Fibroblast of skin of scalp (primary cell): ENCODE results near the gene CNTN6.
"Not testable (repeated sequence)": the region's sequence is repeated elsewhere in the genome, so short reads cannot be mapped to it uniquely, and the experiment has no call there.

Experiments used
- DNase-seq: peaks from one replicate; pipeline ENCODE4 v3.0.0-alpha.2; 2013

Gene CNTN6

DNA sequence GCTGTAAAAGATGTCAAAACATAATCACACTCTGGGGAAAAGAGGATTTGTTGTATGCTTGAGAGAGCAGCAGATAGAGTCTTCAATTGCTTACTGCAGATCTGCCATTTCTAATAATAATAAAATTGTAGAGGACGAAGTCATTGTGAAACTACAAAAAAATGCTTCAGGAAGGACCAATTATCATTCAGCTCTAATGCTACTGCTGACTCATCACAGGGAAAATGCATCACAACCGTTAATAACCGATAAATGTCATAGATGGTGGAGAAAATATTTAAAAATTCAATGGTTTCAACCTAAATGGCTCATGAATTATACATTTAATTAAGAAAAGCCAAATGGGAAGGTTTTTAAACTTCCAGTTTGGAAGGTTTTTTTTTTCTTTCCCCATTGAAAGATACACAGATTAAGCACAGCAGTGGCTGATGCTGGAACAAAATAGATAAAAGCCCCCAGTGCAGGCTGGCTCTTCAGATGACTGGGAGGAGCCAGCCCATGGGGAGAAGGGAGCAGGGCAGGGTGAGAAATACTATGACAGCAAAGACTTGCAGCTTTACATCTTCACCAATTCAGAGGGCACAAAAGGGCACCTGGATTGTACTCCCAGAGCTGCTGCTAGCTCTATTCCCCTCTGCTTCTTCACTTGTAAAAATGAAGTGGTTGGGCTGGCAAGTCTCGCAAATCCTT is 196.1 kb downstream of the CNTN6 start:
- DNase-seq: no peak

DNA sequence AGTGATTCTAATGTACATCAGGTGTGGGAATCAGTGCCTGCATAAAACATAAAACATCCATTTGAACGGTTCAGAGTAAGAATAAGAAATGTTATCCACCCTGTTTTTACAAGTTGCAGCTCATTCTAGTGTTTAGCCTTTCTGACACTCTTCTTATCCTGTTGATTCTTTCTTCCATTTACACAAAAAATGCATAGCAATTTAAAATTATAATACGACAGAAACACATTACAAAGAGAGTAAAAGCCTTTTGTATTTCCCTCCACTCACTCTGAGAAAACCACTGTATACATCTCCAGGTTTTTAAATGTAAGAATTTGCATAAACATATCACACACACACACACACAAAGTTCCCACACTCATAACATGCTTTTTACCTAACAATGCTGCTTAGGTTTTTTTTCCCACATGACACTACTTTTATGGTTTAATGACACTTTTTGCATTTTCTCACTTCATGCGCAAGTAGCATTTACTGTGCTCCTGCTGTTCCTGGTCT is 199.8 kb downstream of the CNTN6 start:
- no peak for DNase-seq

DNA sequence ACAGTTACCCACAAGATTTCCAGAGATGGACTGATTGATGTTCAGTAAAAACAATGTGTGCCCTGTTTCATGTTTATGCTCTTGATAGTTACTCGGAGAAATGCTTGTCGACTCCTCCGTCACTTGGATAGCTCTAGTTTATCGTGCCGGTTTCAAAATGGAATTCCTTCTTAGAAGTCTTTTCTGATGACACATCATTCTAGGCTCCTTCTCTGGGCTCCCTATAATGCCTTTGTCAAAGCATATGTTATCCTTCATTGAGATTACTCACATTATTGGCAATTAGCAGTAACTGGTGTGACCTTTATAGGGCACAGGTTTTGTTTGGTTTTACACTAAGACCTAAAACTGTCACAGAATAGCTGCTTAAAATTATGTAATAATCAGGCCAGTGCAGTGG is 201.8 kb downstream of the CNTN6 start:
- peak; percentile 11 for DNase-seq

DNA sequence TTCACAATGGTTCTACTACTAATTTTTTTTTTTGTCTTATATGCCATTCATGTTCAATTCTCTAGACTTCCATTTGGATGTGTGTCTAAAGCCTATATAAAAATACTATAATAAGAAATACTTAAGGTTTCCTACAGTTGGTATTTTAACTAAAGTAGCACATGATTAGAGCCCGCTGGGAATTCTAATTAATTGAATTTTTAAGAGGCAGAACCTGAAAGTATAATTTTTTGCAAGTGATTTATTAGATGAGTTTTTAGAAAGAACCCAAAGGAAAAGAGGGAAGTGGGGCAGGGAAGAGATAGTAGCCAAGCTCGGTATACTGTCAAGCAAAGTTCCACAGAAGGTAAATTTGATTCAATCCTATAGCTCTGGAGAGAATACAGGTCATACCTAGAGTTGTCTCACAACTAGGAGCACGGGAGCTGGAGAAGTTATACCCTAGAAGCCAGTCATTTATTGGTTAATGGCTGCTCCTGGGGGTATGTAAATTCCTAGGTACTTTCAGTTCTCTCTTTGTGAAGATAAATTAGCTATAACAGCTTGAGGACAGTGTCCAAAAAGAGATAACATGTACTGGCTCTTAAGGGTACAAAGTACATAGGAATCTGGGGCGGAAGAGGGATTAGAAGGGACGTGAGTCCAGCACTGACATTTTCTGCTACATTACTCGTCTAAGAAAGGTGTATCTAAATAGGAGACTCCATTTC is 225.6 kb downstream of the CNTN6 start:
- DNase-seq: no peak

DNA sequence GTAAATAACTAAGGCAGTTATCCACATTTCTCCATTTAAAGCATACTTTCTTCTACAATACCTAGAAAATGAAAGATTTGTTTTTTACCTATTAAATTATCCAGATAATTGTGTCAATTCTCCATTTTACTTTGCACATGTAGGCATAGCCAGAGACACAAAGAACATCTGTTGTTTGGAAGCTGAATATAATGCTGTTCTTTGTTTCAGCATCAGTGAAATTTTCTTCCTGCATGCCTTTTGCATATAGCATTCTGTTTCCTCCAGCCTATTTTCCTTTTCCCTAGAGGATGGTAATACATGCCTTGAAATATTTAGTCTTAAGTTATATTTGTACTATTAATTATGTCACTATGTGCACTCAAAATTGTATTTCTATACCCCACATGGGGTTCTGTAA is 233.7 kb downstream of the CNTN6 start:
- no peak for DNase-seq

DNA sequence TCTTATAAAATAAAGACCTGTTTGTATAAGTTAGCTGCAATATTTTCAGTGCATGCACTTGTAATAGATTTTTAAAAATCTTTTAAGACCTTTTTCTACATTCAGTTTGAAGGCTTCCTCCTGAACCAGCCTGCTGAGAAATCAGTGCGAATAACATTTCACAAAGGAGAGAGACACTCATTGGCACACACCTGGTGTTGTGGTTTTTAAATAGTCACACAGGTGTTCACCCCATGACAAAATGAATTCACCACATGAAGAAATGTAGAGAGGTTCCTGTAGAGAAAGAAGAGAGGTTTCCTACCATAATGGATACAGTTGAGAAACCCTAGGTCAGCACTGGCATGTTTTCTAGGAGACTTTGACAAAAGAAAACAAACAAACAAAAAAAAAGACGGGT is 237.3 kb downstream of the CNTN6 start:
- no peak for DNase-seq

DNA sequence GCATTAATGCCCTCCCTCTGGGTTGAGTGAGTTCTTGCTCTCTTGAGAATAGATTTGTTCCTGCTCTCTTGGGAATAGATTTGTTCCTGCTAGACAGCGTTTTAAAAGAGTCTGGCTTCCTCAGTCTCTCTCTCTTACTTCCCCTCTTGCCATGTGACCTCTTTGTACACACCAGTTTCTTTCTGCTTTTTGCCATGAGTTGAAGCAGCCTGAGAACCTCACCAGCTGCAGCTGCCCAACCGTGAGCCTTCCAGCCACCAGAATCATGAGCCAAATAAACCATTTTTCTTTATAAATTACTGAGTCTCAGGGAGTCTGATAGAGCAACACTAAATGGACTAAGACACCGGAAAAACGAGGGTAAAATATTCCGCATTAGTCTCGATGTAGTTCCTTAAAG is 253.6 kb downstream of the CNTN6 start:
- no peak for DNase-seq

DNA sequence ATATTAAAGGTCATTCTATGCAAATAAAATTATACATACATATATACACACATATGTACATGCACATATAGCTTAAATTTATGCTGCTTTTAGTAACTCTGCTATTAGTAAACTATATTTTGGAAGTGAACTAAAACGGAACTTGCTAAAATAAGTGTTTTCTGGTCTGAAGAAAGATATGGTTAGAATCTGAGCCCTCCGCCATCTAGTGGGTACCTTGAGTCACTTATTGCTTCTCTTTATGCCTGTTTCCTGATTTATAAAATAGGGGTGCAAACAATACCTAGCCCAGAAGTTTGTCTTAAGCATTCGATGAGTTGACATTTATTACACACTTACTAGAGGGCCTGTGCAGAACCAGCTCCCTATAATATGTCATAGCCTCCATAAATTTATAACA is 255.7 kb downstream of the CNTN6 start:
- no peak for DNase-seq

DNA sequence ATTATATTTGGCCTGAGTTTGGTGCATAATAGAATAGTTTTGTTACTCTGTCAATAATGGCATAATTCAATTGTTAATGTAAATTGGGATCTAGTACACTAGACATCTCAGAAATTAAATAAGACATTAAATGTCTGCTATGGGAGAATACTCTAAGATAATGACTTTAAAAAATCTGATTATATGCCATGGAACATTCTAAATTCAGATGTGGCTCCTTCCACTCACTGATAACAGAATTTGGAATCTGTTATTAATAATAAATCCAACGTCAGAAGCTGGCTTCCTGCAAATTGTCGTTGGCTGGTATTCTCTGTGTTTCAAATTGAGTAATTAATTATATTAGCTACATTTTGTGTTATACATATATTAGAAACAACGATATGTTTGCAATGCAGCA is 258.1 kb downstream of the CNTN6 start:
- no peak for DNase-seq

DNA sequence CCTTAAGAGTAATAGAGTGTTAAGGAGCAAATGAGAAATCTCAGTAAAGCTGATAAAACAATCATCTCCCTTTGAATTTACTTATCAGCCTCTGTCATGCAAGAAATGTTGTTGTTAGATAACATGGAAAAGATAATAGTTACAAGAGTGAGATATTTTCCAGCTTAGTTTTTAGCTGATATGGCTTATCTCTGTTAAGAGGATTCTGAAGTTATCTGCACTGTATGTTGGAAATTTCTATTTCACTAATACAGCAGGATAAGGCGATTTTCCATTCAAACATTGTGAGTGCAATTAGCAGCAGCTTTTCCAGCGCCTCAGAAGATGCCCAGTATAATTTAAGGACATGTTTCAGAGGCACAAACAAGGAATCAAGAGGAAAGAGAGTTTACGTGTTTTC is 262.9 kb downstream of the CNTN6 start:
- DNase-seq: no peak

DNA sequence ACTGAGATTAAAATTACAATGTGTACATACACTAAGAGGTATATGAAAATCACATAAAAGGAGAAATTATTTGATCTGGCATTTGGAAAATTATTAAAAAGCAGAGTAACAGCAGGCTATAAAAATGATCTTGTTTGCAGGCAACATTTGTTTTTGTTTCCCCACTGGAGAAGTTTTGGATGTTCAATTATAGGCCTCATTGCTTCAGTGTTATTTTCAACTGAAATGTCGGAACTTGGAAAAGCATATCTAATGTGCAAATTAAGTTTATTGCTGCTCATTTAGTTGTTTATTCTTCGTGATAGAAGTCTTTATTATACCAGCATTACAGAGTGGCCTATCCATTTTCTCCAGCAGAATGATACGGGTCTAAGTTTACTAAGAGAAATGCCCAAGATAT is 263.3 kb downstream of the CNTN6 start:
- DNase-seq: no peak

DNA sequence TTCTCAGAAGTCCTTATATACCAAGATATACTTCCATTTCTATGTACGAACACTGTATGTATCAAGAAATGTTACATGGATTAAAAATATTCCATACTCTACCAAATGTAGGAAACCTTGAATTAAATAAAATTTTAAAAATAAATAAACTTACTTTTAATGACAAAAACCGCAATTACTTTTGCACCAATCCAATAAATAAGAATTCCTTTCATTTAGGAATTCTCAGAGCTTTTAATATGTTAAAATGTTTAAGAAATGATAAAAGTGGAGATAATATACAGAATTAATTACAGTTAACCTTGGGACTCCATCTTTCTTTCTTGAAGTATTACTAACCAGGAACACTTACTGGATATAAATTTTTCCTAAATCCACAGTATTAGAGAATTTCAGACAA is 272.7 kb downstream of the CNTN6 start:
- no peak for DNase-seq

DNA sequence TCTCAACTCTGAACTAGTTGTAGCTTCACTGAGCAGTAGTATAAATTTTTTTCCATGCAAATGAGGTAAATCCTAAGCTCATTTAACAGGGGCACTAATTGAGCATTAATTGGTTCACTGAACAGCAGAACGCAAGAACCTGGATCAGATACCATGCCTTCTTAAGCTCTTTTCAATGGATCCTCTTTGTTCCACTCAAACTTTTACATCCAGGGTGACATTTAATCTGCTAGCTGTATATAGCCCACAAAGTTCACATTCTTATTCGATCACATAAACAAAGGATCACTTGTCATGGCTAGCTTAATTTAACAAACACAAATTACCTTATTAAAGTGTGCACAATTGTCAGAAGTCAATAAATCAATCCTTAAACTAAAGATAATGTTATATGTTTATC is 281.6 kb downstream of the CNTN6 start:
- no peak for DNase-seq

DNA sequence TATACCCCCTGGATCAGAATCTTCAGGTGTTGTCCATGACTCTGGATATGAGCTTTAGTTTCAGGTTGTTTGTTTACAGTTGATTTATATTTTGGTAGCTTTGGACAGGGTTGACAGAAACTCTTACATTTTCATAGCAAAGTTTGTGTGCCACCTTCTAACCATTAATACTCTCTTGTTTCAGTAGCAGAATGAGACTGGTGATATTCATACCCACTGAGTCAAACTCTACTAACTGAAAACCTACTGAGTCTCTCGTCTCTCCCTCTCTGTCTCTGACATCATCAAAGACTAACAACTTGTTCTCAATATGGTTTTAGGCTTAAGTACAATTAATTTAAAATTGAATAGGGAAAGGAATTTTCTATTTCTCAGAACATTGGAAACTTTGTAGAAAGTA is 282.3 kb downstream of the CNTN6 start:
- no peak for DNase-seq

DNA sequence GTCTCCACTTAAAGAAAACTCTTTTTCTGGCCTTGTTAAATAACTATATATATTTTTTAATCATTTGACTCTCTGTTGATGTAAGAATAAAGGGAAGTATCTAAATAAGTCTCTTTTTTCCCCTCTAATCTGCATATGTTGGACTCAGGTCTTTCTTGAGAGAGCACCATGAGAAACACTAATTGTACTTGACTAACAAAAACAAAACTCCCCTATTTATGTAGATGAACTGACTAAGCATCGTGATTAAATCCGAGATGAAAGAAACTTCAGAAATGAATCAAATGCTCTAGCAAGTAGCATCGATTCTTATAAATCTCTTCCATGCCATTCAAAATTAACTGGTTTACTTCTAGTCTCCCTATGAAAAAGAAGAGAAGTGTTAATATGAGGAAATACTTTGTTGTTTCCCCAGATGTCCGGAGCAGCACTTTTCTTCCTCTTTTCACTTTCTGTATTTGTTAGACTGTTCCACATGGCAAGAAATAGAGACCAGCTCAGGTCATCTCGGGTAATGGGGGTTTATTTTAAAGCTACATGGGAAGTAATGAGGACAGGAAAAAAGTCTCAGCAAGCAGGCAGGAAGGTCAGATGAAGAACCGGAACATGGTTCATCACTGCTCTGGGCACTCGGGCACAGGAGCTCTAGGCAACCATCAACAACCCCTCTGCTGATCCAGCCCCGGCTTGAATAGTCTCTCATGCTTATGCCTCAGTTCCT is 288.3 kb downstream of the CNTN6 start:
- no peak for DNase-seq

DNA sequence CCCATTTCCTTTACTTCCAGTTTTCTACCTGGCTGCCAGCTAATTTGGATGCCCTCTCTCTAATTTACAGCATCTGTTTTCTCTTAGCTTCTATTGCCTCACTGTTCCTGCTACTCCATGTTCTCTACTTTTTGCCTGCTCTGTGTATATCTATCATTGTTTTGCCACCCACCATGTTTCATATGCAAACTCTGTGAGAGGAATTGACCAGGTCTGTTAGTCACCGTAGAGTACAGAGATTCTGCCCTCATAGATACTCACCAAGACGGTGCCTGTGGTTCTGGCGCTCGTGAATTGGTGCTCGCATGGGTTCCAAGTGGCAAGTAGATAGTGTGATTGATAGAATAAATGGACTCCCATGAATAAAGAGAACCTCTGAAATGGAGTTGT is 288.8 kb downstream of the CNTN6 start:
- DNase-seq: no peak

DNA sequence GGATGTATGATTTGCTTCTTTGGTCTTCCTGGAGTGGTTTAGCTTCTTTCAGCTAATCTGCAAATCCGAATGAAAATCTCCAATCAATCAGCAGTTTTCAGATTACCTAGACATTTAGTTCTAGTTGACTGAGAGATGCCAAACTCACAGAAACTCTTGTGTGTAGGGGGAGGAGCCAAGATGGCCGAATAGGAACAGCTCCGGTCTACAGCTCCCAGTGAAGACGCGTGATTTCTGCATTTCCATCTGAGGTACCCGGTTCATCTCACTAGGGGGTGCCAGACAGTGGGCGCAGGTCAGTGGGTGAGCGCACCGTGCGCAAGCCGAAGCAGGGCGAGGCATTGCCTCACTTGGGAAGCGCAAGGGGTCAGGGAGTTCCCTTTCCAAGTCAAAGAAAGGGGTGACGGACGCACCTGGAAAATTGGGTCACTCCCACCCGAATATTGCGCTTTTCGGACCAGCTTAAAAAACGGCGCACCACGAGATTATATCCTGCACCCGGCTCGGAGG is 294.6 kb downstream of the CNTN6 start:
- DNase-seq: not testable (repeated sequence)

DNA sequence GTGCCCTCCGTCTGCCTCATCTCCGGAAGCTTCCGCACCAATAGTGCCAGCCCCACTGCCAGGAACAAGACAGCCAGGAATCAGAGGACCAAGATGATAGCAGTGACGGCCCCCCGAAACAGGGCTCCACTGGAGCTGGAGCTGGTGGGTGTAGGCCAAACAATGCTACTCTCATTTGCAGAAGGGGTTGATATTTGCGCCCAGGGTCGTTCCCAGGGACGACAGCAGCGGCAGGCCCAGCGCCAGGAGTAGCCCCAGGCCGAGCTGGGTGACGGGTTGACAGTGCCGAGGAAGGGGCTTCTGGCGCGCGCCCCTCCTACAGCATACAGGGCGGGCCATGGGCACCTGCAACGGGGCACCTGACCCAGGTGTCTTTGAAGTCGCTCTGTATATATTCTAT is 301.4 kb downstream of the CNTN6 start:
- DNase-seq: no peak

DNA sequence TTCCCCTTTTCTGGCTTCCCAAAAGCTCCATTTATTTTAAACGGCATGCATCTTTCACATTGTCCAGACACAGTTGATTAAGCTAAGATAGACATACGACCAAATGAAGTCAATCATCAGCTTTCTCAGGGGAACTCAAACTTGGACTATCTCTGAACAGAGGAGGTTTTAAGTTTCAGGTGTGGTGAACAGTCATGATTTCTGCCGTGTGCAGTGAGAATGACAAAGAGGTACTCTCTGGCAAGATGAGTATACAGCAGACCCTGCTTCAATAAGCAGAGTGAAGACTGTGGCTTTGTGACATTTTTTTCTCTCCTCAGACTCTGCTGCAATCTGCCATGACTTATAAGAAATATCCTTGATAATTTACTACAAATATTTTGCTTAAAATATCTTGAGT is 307.7 kb downstream of the CNTN6 start:
- no peak for DNase-seq

DNA sequence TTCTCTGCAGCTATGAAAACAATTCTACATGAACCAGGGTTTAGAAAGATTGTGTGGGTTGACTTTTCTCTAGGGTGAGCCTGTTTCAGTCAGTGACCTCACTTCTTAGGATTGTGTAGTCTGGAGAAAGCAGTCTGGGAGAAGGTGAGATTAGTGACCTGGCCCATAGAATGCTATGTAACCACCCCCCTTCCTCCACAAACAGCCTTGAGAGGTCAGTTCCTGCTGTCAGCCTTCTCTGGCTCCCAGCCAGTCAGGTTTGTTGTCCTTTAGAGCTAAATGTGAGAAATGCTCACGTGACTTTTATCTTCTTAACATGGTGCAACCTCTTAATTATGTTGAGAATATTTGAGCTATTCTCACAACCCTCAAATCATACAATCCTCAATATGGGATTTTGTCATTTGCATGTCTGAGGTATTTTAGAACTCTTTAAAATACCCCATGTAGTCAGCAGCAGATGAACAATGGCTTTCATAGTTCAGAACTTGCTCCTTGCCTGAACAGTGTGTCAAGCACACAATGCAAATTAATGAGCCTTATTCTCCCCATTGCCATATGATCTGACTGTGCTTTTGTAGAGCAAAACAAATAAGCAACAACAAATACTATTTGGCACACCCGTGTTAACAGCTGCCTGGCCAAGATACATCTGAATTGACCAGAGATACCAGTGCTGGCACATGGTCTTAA is 311.6 kb downstream of the CNTN6 start:
- peak; percentile 43 for DNase-seq

DNA sequence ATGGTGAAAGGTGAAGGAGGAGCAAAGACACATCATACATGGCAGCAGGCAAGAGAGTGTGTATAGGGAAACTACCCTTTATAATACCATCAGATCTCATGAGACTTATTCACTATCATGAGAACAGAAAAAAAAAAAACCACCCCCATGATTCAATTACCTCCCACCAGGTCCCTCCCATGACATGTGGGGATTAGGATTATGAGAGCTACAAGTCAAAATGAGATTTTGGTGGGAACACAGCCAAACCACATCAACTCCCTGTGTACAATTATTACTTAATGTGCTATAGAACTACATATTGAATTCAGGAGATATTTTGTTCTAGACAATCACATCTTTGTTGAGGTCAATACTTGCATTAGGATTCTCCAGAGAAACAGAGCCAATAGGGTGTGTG is 313.4 kb downstream of the CNTN6 start:
- DNase-seq: no peak

DNA sequence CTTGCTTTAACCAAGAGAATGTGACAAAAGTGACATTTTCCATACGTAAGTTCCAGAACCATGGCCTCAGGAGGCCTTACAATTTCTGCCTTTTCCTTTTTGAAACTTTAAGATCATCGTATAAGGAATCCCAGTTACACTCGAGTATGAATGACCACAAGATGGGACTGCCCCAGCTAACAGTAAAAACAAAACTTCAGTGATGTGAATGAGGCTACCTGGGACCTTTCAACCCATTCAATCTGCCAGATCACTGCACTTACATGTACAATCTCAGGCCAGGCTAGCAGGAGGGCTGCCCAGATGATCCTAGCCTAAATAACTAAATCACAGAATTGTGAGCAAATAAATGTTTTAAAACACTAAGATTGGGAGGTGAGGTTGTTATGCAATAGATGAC is 328.8 kb downstream of the CNTN6 start:
- no peak for DNase-seq

DNA sequence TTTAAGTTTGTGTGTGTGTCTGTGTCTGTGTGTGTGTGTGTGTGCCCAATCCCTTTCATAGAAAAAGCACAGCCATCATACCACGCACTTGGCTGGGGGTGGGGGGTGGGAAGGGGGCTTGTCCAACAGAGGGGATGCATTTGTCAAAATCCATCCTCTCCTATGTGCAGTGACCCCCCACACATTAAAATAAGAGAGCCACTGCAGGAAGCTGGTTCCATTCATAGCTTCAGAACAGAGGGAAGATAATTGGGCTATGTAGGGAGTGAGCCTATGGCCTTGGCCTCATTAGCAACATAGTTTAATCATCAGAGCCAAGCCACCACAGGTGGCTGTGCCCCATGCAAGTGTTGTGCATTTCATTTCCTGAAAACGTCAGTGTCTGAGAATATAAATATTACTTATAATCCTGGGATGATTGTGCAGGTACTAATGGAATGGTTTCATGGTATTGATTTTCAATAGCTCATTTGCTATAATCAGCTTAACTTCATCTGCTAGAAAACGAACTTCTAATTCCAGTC is 330.8 kb downstream of the CNTN6 start:
- no peak for DNase-seq
